Measurements from ENCODE around the gene CFAP69.

DNA sequence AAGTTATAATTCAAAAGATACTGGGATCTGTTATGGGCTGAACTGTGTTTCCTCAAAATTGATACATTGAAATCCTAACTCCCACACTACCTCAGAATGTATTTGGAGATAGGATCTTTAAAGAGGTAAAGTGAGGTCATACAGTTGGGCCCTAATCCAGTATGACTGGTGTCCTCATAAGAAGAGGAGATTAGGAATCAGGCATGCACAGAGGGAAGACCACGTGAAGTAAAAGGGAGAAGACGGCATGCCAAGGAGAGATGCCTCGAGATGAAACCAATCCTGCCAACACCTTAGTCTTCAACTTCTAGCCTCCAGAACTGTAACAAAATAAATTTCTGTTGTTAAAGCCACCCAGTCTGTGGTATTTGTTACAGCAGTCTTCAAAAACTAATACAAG, 5.9 kb upstream of the CFAP69 start:
- no peak for TF ChIP-seq EZH2 (IDR thresholded peaks at IDR 0.05; ENCODE audit: borderline replicate concordance, low read depth, low read length, severe bottlenecking)
- TF ChIP-seq, protein P1, sequence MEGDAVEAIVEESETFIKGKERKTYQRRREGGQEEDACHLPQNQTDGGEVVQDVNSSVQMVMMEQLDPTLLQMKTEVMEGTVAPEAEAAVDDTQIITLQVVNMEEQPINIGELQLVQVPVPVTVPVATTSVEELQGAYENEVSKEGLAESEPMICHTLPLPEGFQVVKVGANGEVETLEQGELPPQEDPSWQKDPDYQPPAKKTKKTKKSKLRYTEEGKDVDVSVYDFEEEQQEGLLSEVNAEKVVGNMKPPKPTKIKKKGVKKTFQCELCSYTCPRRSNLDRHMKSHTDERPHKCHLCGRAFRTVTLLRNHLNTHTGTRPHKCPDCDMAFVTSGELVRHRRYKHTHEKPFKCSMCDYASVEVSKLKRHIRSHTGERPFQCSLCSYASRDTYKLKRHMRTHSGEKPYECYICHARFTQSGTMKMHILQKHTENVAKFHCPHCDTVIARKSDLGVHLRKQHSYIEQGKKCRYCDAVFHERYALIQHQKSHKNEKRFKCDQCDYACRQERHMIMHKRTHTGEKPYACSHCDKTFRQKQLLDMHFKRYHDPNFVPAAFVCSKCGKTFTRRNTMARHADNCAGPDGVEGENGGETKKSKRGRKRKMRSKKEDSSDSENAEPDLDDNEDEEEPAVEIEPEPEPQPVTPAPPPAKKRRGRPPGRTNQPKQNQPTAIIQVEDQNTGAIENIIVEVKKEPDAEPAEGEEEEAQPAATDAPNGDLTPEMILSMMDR (IDR thresholded peaks at IDR 0.05; ENCODE audit: borderline replicate concordance, extremely low read depth, low read length, poor library complexity, severe bottlenecking) = no peak
